ENCODE results near the gene SMIM7. TPM values are rescaled to one million over a fixed set of nuclear protein-coding genes. Genes with fewer than 3 reads are reported as not detected.

SMIM7 gene
- total RNA-seq, 1 experiment from 2014 or later: 55.9 TPM

- CTCF ChIA-PET: no interaction called here
Measured at GRCh38 chr19:16621165-16621800, 38.7 kb downstream of the SMIM7 start.

GRCh38 chr19:16620584-16620983, 39.4 kb downstream of the SMIM7 start:
- ChIA-PET POLR2A (no interaction called here), CTCF (no interaction called here)
- Mint-ChIP-seq H3K4me3 (no peak overlapping the region), H3K27ac (0 out of 2 replicates have a peak overlapping the region, but pooled peaks have one; percentile 2), H3K4me1 (peaks cover 39% of the 10 kb centered on the region), H3K36me3 (peaks cover 4% of the 10 kb centered on the region; the same call in 1 of the 2 replicates), H3K27me3 (ENCODE audit: low read depth) (no peaks in the 10 kb centered on the region), H3K9me3 (no peaks in the 10 kb centered on the region)
- ATAC-seq (no peak), DNase-seq (ENCODE audit: low spot score) (no peak)
- TF ChIP-seq STAT6 (CRISPR knock-in tag; conservative IDR thresholded peaks at IDR 0.05; ENCODE audit: low read depth) (no peak), E2F5 (CRISPR knock-in tag; IDR thresholded peaks at IDR 0.05) (no peak), TEAD1 (CRISPR knock-in tag; IDR thresholded peaks at IDR 0.05) (no peak), ZNF138 (CRISPR knock-in tag; conservative IDR thresholded peaks at IDR 0.05) (no peak)

More at GRCh38 chr19:16621165-16621800, 38.7 kb downstream of the SMIM7 start:
- Mint-ChIP-seq H3K36me3 (peaks cover 6% of the 10 kb centered on the region; the same call in 1 of the 2 replicates), H3K4me1 (peaks cover 40% of the 10 kb centered on the region), H3K27ac (no peak overlapping the region), H3K9me3 (no peaks in the 10 kb centered on the region), H3K4me3 (no peak overlapping the region), H3K27me3 (ENCODE audit: low read depth) (no peaks in the 10 kb centered on the region)
- TF ChIP-seq ATF2 (CRISPR knock-in tag; IDR thresholded peaks at IDR 0.05; ENCODE audit: borderline replicate concordance, low read depth) (no peak), ETV6 (CRISPR knock-in tag; IDR thresholded peaks at IDR 0.05) (no peak), FOXK1 (CRISPR knock-in tag; IDR thresholded peaks at IDR 0.05) (no peak), TEAD1 (CRISPR knock-in tag; IDR thresholded peaks at IDR 0.05) (no peak), SMAD4 (CRISPR knock-in tag; IDR thresholded peaks at IDR 0.05) (no peak), CTCF (IDR thresholded peaks at IDR 0.05) (no peak), ATF1 (CRISPR knock-in tag; IDR thresholded peaks at IDR 0.05) (no peak), TP53 (CRISPR knock-in tag; IDR thresholded peaks at IDR 0.05) (no peak)
- DNase-seq (ENCODE audit: low spot score) (no peak), ATAC-seq (no peak)
- POLR2A ChIA-PET: no interaction called here

GRCh38 chr19:16620018-16620417, 39.9 kb downstream of the SMIM7 start:
- Mint-ChIP-seq H3K9me3 (no peaks in the 10 kb centered on the region), H3K27ac (no peak overlapping the region), H3K27me3 (ENCODE audit: low read depth) (no peaks in the 10 kb centered on the region), H3K36me3 (no peaks in the 10 kb centered on the region), H3K4me3 (no peak overlapping the region), H3K4me1 (peaks cover 39% of the 10 kb centered on the region)
- ATAC-seq (no peak), DNase-seq (ENCODE audit: low spot score) (no peak)
- ChIA-PET CTCF (no interaction called here), POLR2A (no interaction called here)
- no peak for TF ChIP-seq E2F1 (CRISPR knock-in tag; IDR thresholded peaks at IDR 0.05)
- TF ChIP-seq FOXP1 (CRISPR knock-in tag; IDR thresholded peaks at IDR 0.05; ENCODE audit: borderline replicate concordance): no peak
- no peak for TF ChIP-seq IRF1 (CRISPR knock-in tag; IDR thresholded peaks at IDR 0.05)
- TF ChIP-seq ESRRA (CRISPR knock-in tag; IDR thresholded peaks at IDR 0.05; ENCODE audit: borderline replicate concordance): no peak
- TF ChIP-seq ATF2 (CRISPR knock-in tag; IDR thresholded peaks at IDR 0.05; ENCODE audit: borderline replicate concordance, low read depth): no peak
- no peak for TF ChIP-seq MYBL2 (CRISPR knock-in tag; IDR thresholded peaks at IDR 0.05)
- TF ChIP-seq CTCF (IDR thresholded peaks at IDR 0.05): no peak
- no peak for TF ChIP-seq GRHL2 (CRISPR knock-in tag; IDR thresholded peaks at IDR 0.05; ENCODE audit: insufficient replicate concordance, severe bottlenecking)

All from WTC11 (cell line).